BLaER1 treated with 17β-estradiol and CSF1 and Interleukin-3, amounts not matched to agents 10 nM and 100 nM (cell line): ENCODE measurements around the gene SPAAR.
A peak's percentile ranks its signal among the peaks of the same experiment; 100 is the strongest.

Experiments used
- H3K27ac ChIP-seq, 11 experiments: shearing (Covaris generic); formaldehyde crosslinking; 2 replicates each; pipeline ENCODE4 v1.8.1; 2022
- H3K27me3 ChIP-seq, 11 experiments: shearing (Covaris generic); formaldehyde crosslinking; 2 replicates each; pipeline ENCODE4 v1.8.1; 2022
- H3K36me3 ChIP-seq, 11 experiments: shearing (Covaris generic); formaldehyde crosslinking; 2 replicates each; pipeline ENCODE4 v1.8.1; 2022
- H3K4me1 ChIP-seq, 10 experiments: shearing (Covaris generic); formaldehyde crosslinking; 2 replicates each; pipeline ENCODE4 v1.8.1; 2022
- H3K4me2 ChIP-seq, 11 experiments: shearing (Covaris generic); formaldehyde crosslinking; 2 replicates each; pipeline ENCODE4 v1.8.1; 2022
- H3K4me3 ChIP-seq, 10 experiments: shearing (Covaris generic); formaldehyde crosslinking; 2 replicates each; pipeline ENCODE4 v1.8.1; 2022
- H3K9ac ChIP-seq, 11 experiments: shearing (Covaris generic); formaldehyde crosslinking; 2 replicates each; pipeline ENCODE4 v1.8.1; 2022
- H3K9me3 ChIP-seq, 11 experiments: shearing (Covaris generic); formaldehyde crosslinking; replicated peaks in 1 of 11; 2 replicates each; pipeline ENCODE4 v1.8.1; 2022
- H4K20me1 ChIP-seq, 11 experiments: shearing (Covaris generic); formaldehyde crosslinking; 2 replicates each; pipeline ENCODE4 v1.8.1; 2022
- Cebpa-rat ChIP-seq, 11 experiments: shearing (Covaris generic); IDR thresholded peaks; 2 replicates each; pipeline ENCODE4 v1.8.1; 2022

Gene SPAAR

GRCh38 chr9:35951736-35952135 lies 42.4 kb downstream of the SPAAR start:
- H3K4me3 ChIP-seq, result no peak overlapping the region
- H3K36me3 ChIP-seq, result no peaks in the 10 kb centered on the region
- H4K20me1 ChIP-seq, result no peaks in the 10 kb centered on the region
- TF ChIP-seq Cebpa-rat (IDR thresholded peaks at IDR 0.05), result no peak
- peaks cover 0 to 16% (median 1%) of the 10 kb centered on the region in 10 experiments; a peak in 8 of 20 replicates for H3K4me1 ChIP-seq
- peak overlapping the region in 2 of 11 experiments; percentile 2 to 3; a peak in 2 of 22 replicates for H3K4me2 ChIP-seq
- no peak overlapping the region for H3K27ac ChIP-seq
- no peak overlapping the region for H3K9ac ChIP-seq
- no peaks in the 10 kb centered on the region for H3K9me3 ChIP-seq
- H3K27me3 ChIP-seq, result no peaks in the 10 kb centered on the region

- Histone ChIP-seq H3K4me1 (peaks cover 0 to 16% (median 1%) of the 10 kb centered on the region in 10 experiments; a peak in 7 of 20 replicates), H3K27me3 (no peaks in the 10 kb centered on the region), H3K9ac (no peak overlapping the region), H3K36me3 (no peaks in the 10 kb centered on the region), H3K9me3 (no peaks in the 10 kb centered on the region), H3K27ac (no peak overlapping the region), H3K4me2 (peak overlapping the region in 3 of 11 experiments; percentile 7 to 22 (median 14); a peak in 1 of 22 replicates), H3K4me3 (no peak overlapping the region), H4K20me1 (no peaks in the 10 kb centered on the region)
- no peak for TF ChIP-seq Cebpa-rat (IDR thresholded peaks at IDR 0.05)
Measured at GRCh38 chr9:35952526-35953191, 43.4 kb downstream of the SPAAR start.

- TF ChIP-seq Cebpa-rat (IDR thresholded peaks at IDR 0.05), result no peak
- no peaks in the 10 kb centered on the region for H3K27me3 ChIP-seq
- H3K4me1 ChIP-seq, result peaks cover 0 to 25% (median 7%) of the 10 kb centered on the region in 10 experiments; a peak in 11 of 20 replicates
- H3K36me3 ChIP-seq, result no peaks in the 10 kb centered on the region
- H3K4me2 ChIP-seq, result no peak overlapping the region
- H3K4me3 ChIP-seq, result no peak overlapping the region
- no peaks in the 10 kb centered on the region for H3K9me3 ChIP-seq
- no peaks in the 10 kb centered on the region for H4K20me1 ChIP-seq
- no peak overlapping the region for H3K9ac ChIP-seq
- H3K27ac ChIP-seq, result no peak overlapping the region
Measured at GRCh38 chr9:35954942-35955546, 45.8 kb downstream of the SPAAR start.

GRCh38 chr9:35956651-35957050 lies 47.4 kb downstream of the SPAAR start:
- H3K4me2 ChIP-seq, result no peak overlapping the region
- H3K27ac ChIP-seq, result no peak overlapping the region
- no peaks in the 10 kb centered on the region for H3K27me3 ChIP-seq
- no peak overlapping the region for H3K4me3 ChIP-seq
- no peaks in the 10 kb centered on the region for H3K9me3 ChIP-seq
- H3K4me1 ChIP-seq, result peaks cover 0 to 28% (median 6%) of the 10 kb centered on the region in 10 experiments; a peak in 11 of 20 replicates
- no peak overlapping the region for H3K9ac ChIP-seq
- TF ChIP-seq Cebpa-rat (IDR thresholded peaks at IDR 0.05), result no peak
- no peaks in the 10 kb centered on the region for H3K36me3 ChIP-seq
- no peaks in the 10 kb centered on the region for H4K20me1 ChIP-seq

- H3K4me2 ChIP-seq, result peak within 1 kb of the TSS in 3 of 11 experiments; percentile 24 to 31 (median 29); a peak in 4 of 22 replicates
- H3K27me3 ChIP-seq, result no peaks in the 10 kb centered on the region
- no peaks in the 10 kb centered on the region for H3K9me3 ChIP-seq
- peaks cover 0 to 17% (median 0%) of the 10 kb centered on the region in 10 experiments; a peak in 8 of 20 replicates for H3K4me1 ChIP-seq
- no peak for TF ChIP-seq Cebpa-rat (IDR thresholded peaks at IDR 0.05)
- H3K27ac ChIP-seq, result no peak within 1 kb of the TSS
- no peaks in the 10 kb centered on the region for H3K36me3 ChIP-seq
- no peak within 1 kb of the TSS for H3K9ac ChIP-seq
- no peak within 1 kb of the TSS for H3K4me3 ChIP-seq
- no peaks in the 10 kb centered on the region for H4K20me1 ChIP-seq
Measured at GRCh38 chr9:35958104-35958837, 49.0 kb downstream of the SPAAR start, which contains the start of gene OR2S2. Gene OR2S2, minus strand, starts transcription at chr9:35958154. Its CDS starts 56 bp downstream, at chr9:35958098.

GRCh38 chr9:35960039-35960655 lies 50.9 kb downstream of the SPAAR start:
- Histone ChIP-seq H3K4me1 (peaks cover 0 to 17% (median 0%) of the 10 kb centered on the region in 10 experiments; a peak in 8 of 20 replicates), H3K36me3 (no peaks in the 10 kb centered on the region), H3K27ac (no peak overlapping the region), H3K4me2 (peak overlapping the region in 2 of 11 experiments; percentile 7 to 48; a peak in 3 of 22 replicates), H3K9me3 (no peaks in the 10 kb centered on the region), H3K9ac (no peak overlapping the region), H3K27me3 (no peaks in the 10 kb centered on the region), H3K4me3 (no peak overlapping the region), H4K20me1 (no peaks in the 10 kb centered on the region)
- TF ChIP-seq Cebpa-rat (IDR thresholded peaks at IDR 0.05), result no peak
